KMS-11 (cell line): ENCODE measurements around the gene CHM.
"Not testable (repeated sequence)": the region's sequence is repeated elsewhere in the genome, so short reads cannot be mapped to it uniquely, and the experiment has no call there.

Experiments used
- H2AFZ ChIP-seq: fragments of 200-600 bp; sonication (generic); 2 replicates; pipeline ENCODE4 v1.6.1; 2016; ENCODE audit warnings: antibody characterized with exemption, mixed run types, low read depth
- H3K27ac ChIP-seq: fragments of 200-600 bp; sonication (generic); 2 replicates; pipeline ENCODE4 v1.6.1; 2016; ENCODE audit warnings: mild to moderate bottlenecking, mixed run types
- H3K27me3 ChIP-seq: fragments of 200-600 bp; sonication (generic); 2 replicates; pipeline ENCODE4 v1.6.1; 2017; ENCODE audit warnings: mild to moderate bottlenecking, low read depth, mixed run types, moderate library complexity; ENCODE audit not compliant: insufficient read depth
- H3K36me3 ChIP-seq: fragments of 200-600 bp; sonication (generic); 2 replicates; pipeline ENCODE4 v1.6.1; 2017; ENCODE audit warnings: mild to moderate bottlenecking, mixed run types; ENCODE audit not compliant: insufficient read depth
- H3K4me1 ChIP-seq: fragments of 200-600 bp; sonication (generic); 2 replicates; pipeline ENCODE4 v1.6.1; 2016; ENCODE audit warnings: mild to moderate bottlenecking, low read depth, mixed run types; ENCODE audit not compliant: poor library complexity, severe bottlenecking
- H3K4me2 ChIP-seq: fragments of 200-600 bp; sonication (generic); 2 replicates; pipeline ENCODE4 v1.7.0; 2016; ENCODE audit warnings: mild to moderate bottlenecking, mixed run types
- H3K4me3 ChIP-seq: fragments of 200-600 bp; sonication (generic); IDR thresholded peaks from 2 replicates; pipeline ENCODE4 v1.6.1; 2017; ENCODE audit warnings: low read depth, low read length, mixed read lengths; ENCODE audit not compliant: insufficient read depth
- H3K79me2 ChIP-seq: fragments of 200-600 bp; sonication (generic); 2 replicates; pipeline ENCODE4 v1.6.1; 2016; ENCODE audit warnings: low read depth, mixed run types; ENCODE audit not compliant: insufficient read depth
- H3K9ac ChIP-seq: fragments of 200-600 bp; sonication (generic); 2 replicates; pipeline ENCODE4 v1.6.1; 2016; ENCODE audit warnings: mild to moderate bottlenecking, mixed run types
- H4K20me1 ChIP-seq: fragments of 200-600 bp; sonication (generic); 2 replicates; pipeline ENCODE4 v1.6.1; 2016; ENCODE audit warnings: mild to moderate bottlenecking, mixed run types; ENCODE audit not compliant: insufficient read depth
- CTCF ChIP-seq: fragments of 200-600 bp; sonication (generic); conservative IDR thresholded peaks from 2 replicates; pipeline ENCODE4 v1.6.1; 2017; ENCODE audit warnings: low read depth, mild to moderate bottlenecking, antibody characterized with exemption, low read length, moderate library complexity, mixed read lengths

The CHM gene

GRCh38 chrX:86016139-86016538 is 31.2 kb downstream of the CHM start:
- H4K20me1 ChIP-seq, result no peaks in the 10 kb centered on the region
- no peak for TF ChIP-seq CTCF
- H3K9ac ChIP-seq, result no peak overlapping the region
- no peak overlapping the region for H3K27ac ChIP-seq
- H3K79me2 ChIP-seq, result no peaks in the 10 kb centered on the region
- H2AFZ ChIP-seq, result no peak overlapping the region
- no peaks in the 10 kb centered on the region for H3K36me3 ChIP-seq
- H3K4me3 ChIP-seq, result no peak overlapping the region
- no peaks in the 10 kb centered on the region for H3K4me1 ChIP-seq
- no peaks in the 10 kb centered on the region for H3K27me3 ChIP-seq
- H3K4me2 ChIP-seq, result no peak overlapping the region

- not testable (repeated sequence) for H3K4me2 ChIP-seq, H3K79me2 ChIP-seq, H4K20me1 ChIP-seq, H3K9ac ChIP-seq, H2AFZ ChIP-seq, H3K27me3 ChIP-seq, H3K4me3 ChIP-seq, H3K4me1 ChIP-seq, H3K36me3 ChIP-seq, H3K27ac ChIP-seq
These were observed 32.4 kb downstream of the CHM start for GRCh38 chrX:86014959-86015358.

- no peaks in the 10 kb centered on the region for H3K79me2 ChIP-seq
- H3K4me1 ChIP-seq, result no peaks in the 10 kb centered on the region
- no peak overlapping the region for H3K27ac ChIP-seq
- no peak overlapping the region for H3K4me2 ChIP-seq
- no peak for TF ChIP-seq CTCF
- no peaks in the 10 kb centered on the region for H3K27me3 ChIP-seq
- H3K36me3 ChIP-seq, result no peaks in the 10 kb centered on the region
- no peak overlapping the region for H3K4me3 ChIP-seq
- no peak overlapping the region for H3K9ac ChIP-seq
- H2AFZ ChIP-seq, result no peak overlapping the region
- no peaks in the 10 kb centered on the region for H4K20me1 ChIP-seq
These were observed 32.9 kb downstream of the CHM start for GRCh38 chrX:86014421-86014820.

- no peak overlapping the region for H3K27ac ChIP-seq
- no peaks in the 10 kb centered on the region for H3K79me2 ChIP-seq
- no peaks in the 10 kb centered on the region for H3K36me3 ChIP-seq
- H3K27me3 ChIP-seq, result no peaks in the 10 kb centered on the region
- no peaks in the 10 kb centered on the region for H4K20me1 ChIP-seq
- no peak overlapping the region for H3K9ac ChIP-seq
- no peak for TF ChIP-seq CTCF
- H3K4me3 ChIP-seq, result no peak overlapping the region
- no peak overlapping the region for H3K4me2 ChIP-seq
- H3K4me1 ChIP-seq, result no peaks in the 10 kb centered on the region
- H2AFZ ChIP-seq, result no peak overlapping the region
These were observed 33.6 kb downstream of the CHM start for GRCh38 chrX:86013792-86014191.

- H3K4me2 ChIP-seq, result no peak overlapping the region
- H3K4me1 ChIP-seq, result no peaks in the 10 kb centered on the region
- H3K9ac ChIP-seq, result no peak overlapping the region
- H3K27me3 ChIP-seq, result no peaks in the 10 kb centered on the region
- no peak overlapping the region for H2AFZ ChIP-seq
- H3K36me3 ChIP-seq, result no peaks in the 10 kb centered on the region
- TF ChIP-seq CTCF, result no peak
- H3K4me3 ChIP-seq, result no peak overlapping the region
- H3K27ac ChIP-seq, result no peak overlapping the region
- H4K20me1 ChIP-seq, result no peaks in the 10 kb centered on the region
- no peaks in the 10 kb centered on the region for H3K79me2 ChIP-seq
These were observed 35.2 kb downstream of the CHM start for GRCh38 chrX:86012188-86012587.

- H3K27ac ChIP-seq, H2AFZ ChIP-seq, H3K27me3 ChIP-seq, H3K36me3 ChIP-seq, H3K4me3 ChIP-seq, H4K20me1 ChIP-seq, H3K9ac ChIP-seq, H3K4me2 ChIP-seq, H3K79me2 ChIP-seq, H3K4me1 ChIP-seq: not testable (repeated sequence)
These were observed 37.6 kb downstream of the CHM start for GRCh38 chrX:86009803-86010202.

GRCh38 chrX:86007891-86008290 is 39.5 kb downstream of the CHM start:
- not testable (repeated sequence) for H3K36me3 ChIP-seq, H3K79me2 ChIP-seq, H3K9ac ChIP-seq, H3K27ac ChIP-seq, H4K20me1 ChIP-seq, H3K27me3 ChIP-seq, H2AFZ ChIP-seq, H3K4me1 ChIP-seq, H3K4me2 ChIP-seq, H3K4me3 ChIP-seq
